GM18498 (cell line): ENCODE measurements around the gene ZMIZ1.

ENCODE experiments used
- ATAC-seq: cut with Tn5 transposase; IDR thresholded peaks from one replicate; pipeline ENCODE4 v1.9.1; 2021; ENCODE audit warnings: mild to moderate bottlenecking, moderate library complexity; ENCODE audit not compliant: unreplicated experiment

ZMIZ1 gene

DNA sequence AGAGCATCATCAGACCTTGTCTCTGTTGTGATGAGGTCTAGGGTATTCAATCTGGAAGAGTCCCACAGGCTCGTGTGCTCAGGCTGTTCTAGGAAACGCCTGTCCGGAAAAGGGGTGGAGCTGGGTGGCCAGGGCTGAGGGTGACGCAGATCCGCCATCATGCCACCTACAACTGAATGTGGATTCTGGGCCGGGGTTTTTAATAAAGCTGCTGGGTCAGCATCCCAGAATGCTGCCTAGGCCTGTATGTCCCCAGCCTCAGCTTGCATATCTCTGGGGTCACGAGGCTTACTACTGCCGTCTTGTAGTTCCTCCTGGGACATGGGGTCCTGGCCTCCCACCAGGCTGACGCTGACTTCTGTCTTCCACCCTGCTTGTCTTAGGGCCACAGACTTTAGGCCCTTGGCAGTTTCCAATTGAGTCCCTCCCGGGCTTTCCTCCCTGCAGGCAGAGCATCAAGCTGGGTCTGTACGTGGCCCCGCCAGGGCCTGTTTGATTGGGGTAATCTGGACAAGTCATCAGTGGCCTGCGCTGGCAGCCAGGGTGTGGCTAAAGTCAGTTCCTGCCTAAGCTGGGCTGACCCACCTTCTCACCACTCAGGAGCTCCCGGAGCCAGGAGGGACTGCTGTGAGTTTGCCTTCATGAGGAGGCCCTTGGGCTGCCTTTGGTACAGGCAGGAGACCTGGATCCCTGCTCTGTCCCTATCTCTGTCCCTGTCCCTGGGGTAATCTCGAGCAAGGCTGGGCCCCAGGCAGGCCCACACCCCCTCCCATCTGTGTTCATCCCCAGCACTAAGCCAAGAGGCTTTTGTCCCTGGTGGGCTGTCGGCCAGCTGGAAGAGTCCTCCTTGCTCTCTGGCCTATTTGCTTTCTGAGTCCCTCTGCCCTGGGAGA lies 79.9 kb downstream of the ZMIZ1 start:
- no peak for ATAC-seq

GRCh38 chr10:79149345-79149661 lies 80.5 kb downstream of the ZMIZ1 start:
- ATAC-seq: no peak

- peak; percentile 91 for ATAC-seq
Measured at GRCh38 chr10:79149662-79150443, 81.1 kb downstream of the ZMIZ1 start.

GRCh38 chr10:79150444-79150754 lies 81.6 kb downstream of the ZMIZ1 start:
- no peak for ATAC-seq

GRCh38 chr10:79152423-79152817 lies 83.7 kb downstream of the ZMIZ1 start:
- no peak for ATAC-seq

- no peak for ATAC-seq
Measured at GRCh38 chr10:79153745-79154144, 85.0 kb downstream of the ZMIZ1 start.

- no peak for ATAC-seq
Measured at GRCh38 chr10:79155301-79156081, 86.7 kb downstream of the ZMIZ1 start.

DNA sequence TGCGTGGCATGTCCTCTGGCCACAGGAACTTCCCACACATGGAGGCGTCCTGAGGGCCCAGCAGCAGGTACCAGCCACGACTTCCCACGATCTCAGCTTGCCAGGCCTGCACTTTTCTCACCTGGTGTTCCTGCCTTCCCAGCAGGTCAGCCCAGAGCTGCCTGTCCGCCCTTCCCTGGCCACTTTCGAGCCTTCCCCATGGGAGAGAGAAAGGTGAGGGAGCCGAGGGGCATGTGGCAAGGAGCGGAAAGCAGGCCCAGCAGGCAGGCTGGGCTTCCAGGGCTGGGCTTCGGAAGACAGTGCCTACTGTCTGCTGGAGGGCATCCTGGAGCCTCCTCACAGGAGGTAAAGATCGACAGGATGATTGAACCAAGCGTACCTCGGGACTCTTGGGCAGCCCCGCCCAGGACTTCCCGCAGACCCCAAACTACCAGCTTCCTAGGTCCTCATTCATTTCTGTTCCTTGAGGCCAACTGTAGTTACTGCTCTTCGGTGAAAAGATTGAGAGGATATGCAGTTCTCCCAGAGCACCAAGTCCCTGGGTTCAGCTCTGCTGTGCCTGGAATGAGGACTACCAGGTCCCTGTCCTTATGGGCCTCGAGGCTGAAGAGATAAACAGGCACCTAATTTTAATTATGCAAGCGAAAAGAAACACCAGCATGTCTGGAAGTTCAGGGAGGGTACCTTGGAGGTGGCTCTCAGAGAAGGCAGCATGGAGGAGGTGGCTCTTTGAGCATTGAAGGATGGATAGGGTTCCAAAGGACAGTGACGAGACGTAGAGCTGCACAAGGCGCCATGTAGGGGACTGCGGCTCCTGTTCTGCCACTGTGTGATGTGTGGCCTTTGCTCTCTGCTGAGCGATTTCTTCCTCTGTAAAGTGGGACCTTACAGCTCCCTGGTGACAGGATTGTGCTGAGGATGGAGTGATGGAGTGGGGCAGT lies 87.8 kb downstream of the ZMIZ1 start:
- ATAC-seq: no peak

DNA sequence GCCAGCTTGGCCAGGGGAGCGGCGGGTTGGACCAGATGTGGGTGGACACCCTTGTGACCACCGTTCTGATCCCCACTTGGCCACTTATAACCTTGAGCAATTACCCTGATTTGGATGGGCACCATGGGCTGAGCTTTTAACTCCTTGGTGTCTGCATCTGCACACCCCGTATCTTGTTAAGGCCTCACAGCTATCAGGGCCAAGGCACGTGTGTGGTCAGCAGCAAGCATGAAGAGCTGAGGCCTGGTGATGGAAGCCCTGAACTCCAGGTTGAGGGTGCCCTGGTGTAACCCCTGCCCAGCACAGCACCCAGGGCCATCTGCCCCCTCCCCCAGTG lies 89.2 kb downstream of the ZMIZ1 start:
- ATAC-seq: no peak

DNA sequence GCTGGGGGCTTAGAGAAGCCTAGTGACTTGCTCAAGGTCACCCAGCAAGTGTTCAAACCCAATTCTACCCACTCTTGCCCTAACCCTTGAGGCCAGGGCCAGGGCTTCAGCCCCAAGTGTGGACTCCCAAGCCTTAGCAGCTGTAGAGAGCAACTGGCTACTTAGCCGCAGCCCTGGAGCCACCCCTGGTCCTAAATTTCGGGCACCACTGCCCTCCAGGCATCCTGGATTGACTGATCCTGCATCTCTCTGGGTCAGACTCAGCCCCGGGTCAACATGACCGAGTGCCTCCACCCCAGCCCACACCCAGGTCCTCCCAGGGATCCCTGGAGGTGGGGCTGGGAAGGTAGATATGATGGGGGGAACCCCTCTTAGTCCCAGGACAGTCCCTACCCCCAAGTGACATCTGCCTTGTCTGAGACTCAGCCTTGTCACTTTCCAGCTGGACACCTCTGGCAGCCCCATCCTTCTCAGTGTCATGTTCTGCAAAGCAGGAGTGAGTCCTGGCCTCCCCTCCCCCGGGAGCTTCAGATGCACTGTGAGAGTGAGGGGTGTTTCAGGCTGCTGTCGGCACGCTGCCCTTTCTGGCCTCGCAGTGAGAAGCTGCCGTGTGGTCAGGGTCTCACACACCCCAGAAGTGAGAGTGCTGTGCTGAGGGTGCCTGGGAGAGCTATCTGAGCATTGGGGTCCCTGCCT lies 89.8 kb downstream of the ZMIZ1 start:
- ATAC-seq: no peak

DNA sequence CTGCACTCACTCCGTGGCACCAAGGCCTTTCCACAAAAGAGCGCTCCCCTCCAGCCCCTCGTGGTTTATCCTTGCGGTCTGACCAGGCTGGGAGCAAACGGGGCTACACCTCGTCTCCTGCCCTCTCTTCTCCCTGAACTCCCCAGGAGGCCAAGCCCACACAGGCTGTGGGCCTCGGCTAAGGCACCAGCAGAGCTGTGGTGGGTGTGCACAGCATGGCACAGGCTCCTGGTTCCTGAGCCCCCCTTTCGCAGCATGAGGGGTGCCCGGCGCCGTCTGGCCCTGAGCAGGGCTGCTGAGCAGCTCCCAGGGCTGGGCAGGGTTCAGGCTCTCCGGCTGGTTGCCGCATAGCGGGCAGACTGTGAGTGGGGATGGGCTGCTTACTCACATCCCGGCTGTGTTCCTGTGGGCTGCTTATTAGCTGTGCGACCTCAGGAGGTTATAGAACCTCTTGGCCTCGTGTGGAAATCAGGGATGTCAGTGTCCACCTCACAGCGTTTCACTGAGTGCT lies 90.4 kb downstream of the ZMIZ1 start:
- no peak for ATAC-seq

- no peak for ATAC-seq
Measured at GRCh38 chr10:79159785-79160184, 91.0 kb downstream of the ZMIZ1 start.

GRCh38 chr10:79160191-79160590 lies 91.4 kb downstream of the ZMIZ1 start:
- ATAC-seq: no peak

DNA sequence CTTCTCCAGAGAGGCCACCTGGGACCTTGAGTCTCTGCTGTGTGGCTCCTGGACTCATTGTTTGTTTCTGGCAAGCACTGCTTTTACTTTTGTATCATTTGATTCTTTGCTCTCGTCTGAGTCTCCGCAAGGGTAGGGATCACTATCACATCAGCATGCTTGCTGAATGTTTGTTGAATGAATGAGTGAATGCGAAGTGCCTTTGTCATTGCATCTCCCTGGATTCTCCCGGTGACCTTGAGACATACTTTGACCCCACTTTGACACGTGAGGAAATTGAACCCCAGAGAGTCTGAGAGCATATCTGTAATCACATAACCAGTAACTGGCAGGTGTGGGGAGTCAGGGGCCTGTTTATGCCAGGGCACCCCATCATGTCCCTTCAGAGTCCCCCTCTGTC lies 92.8 kb downstream of the ZMIZ1 start:
- ATAC-seq: no peak

DNA sequence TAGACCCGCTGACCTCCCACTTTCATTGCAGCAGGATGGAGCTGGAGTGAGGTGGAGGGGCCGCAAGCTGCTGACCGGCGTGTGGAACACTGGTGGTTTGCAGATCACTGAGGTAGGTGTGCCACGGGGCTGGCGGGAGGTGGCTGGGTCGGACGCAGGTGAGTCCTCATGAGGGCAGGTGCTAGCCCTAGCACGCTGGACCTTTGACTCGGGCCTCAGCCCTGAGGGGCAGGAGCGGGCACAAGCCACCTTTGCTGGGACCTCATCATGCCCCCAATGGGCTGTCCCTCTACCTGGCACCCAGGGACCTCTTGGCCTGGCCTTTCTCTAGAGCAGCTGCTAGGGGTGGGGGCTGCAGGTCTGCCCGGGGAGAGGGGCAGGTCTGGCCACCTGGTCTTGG lies 93.3 kb downstream of the ZMIZ1 start:
- ATAC-seq: no peak

DNA sequence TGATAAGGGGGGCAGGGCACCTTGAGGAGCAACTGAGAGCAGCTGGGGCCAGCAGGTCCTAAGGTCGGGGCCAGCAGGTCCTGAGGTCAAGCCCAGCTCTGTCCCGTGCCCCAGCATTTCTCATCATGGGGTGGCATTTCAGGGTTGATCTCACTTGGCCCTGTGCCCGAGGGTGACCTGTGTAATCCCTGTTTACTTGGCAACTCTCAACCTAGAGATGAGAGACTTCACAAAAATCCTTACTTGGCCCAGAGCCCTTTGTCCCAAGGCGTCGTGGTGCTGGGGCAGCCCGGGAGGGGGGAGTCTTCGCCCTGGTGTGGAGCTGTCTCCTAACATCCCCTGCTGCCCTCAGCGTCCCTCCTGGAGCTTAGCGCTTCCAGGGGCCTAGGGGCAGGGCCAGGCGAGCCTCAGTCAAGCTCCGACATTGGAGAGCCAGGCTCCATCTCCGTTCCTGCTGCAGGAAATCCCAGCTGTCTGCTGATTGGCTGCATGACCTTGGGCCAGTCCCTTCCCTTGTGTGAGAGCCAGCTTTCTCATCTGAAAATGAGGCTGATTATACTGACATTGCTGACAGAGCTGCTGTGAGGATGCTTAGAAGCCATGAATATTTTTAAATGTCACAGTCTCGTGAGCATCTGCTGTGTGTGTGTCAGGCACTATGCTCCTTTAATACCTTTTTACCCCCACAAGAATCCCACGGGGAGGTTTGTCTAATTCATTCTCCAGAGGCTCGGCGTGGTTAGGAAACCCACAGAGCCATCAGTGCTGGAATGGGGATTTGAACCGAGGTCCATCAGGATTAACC lies 94.3 kb downstream of the ZMIZ1 start:
- no peak for ATAC-seq

DNA sequence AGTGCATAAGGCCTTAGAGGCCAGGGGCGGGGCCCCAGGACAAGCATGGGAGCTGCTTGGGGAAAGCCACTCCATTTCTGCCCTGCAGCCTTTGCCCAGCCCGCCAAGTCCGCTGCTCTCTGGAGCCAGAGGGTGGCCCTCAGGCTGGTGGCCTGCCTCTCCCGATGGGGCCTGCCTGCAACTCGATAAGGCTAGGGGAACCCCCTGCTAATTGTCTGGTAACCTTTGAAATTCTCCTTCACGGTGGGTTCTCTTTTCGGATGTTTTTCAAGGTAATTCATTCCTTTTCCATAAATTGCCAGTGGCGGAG lies 94.9 kb downstream of the ZMIZ1 start:
- no peak for ATAC-seq

GRCh38 chr10:79164075-79164474 lies 95.3 kb downstream of the ZMIZ1 start:
- no peak for ATAC-seq

GRCh38 chr10:79165070-79165778 lies 96.5 kb downstream of the ZMIZ1 start:
- ATAC-seq: no peak
